ENCODE data around the gene RFTN1. TPM values are rescaled to one million over a fixed set of nuclear protein-coding genes. Genes with fewer than 3 reads are reported as not detected.

The RFTN1 gene
- total RNA-seq, 1 donor from 2014 or later: 3.1 TPM

Other genes with a start within 250 kb of the RFTN1 start
- 12.2 TPM for gene DPH3, start 248.8 kb downstream of the RFTN1 start, total RNA-seq
- 11.0 TPM for gene OXNAD1, start 248.5 kb downstream of the RFTN1 start, total RNA-seq
- not detected for gene DAZL, start 91.7 kb upstream of the RFTN1 start, total RNA-seq

All from esophagus mucosa (tissue), 1 donor.